Activated CD4-positive, alpha-beta memory T cell treated with anti-CD3 and anti-CD28 coated beads for 36 hours (primary cell): Measurements from ENCODE around the gene TMPRSS4. TPM values are rescaled to one million over a fixed set of nuclear protein-coding genes. Genes with fewer than 3 reads are reported as not detected.

Experiments used
- CTCF ChIA-PET: fragments of 350-600 bp; sonication (Branson Sonifier 250); formaldehyde crosslinking; loops from one replicate; lab custom pipeline; 2021; ENCODE audit warnings: antibody characterized with exemption, inconsistent platforms; lab: Charles Lee
- POLR2A ChIA-PET: fragments of 350-600 bp; sonication (Branson Sonifier 250); formaldehyde crosslinking; loops from one replicate; lab custom pipeline; 2021; ENCODE audit warnings: antibody characterized with exemption; lab: Charles Lee
- DNase-seq: peaks from one replicate; pipeline ENCODE4 v3.0.0-alpha.2; 2020
- H3K27ac Mint-ChIP-seq: one replicate; pipeline ENCODE4 v1.8.0; 2021; ENCODE audit warnings: mixed read lengths
- H3K27me3 Mint-ChIP-seq: one replicate; pipeline ENCODE4 v1.8.0; 2021; ENCODE audit warnings: mixed read lengths
- H3K36me3 Mint-ChIP-seq: one replicate; pipeline ENCODE4 v1.8.0; 2021; ENCODE audit warnings: mixed read lengths
- H3K4me1 Mint-ChIP-seq: one replicate; pipeline ENCODE4 v1.8.0; 2021; ENCODE audit warnings: low read depth, mixed read lengths
- H3K4me3 Mint-ChIP-seq: one replicate; pipeline ENCODE4 v1.8.0; 2021; ENCODE audit warnings: mild to moderate bottlenecking, mixed read lengths
- H3K9me3 Mint-ChIP-seq: one replicate; pipeline ENCODE4 v1.8.0; 2021; ENCODE audit warnings: mixed read lengths
- intact Hi-C: fragments of 100-400 bp; cut with micrococcal nuclease; formaldehyde crosslinking; loops from one replicate; pipeline ENCODE4 v1.15.1; 2023
- total RNA-seq, 2 experiments: library from RNA; stranded (reverse); gene quantifications; one replicate each; pipeline ENCODE4 v1.2.3, GENCODE V29; 2021

TMPRSS4 gene
- total RNA-seq, 2 experiments from 2014 or later = not detected

GRCh38 chr11:118133816-118134215, 56.9 kb downstream of the TMPRSS4 start:
- Mint-ChIP-seq H3K4me1 (no peaks in the 10 kb centered on the region), H3K27ac (no peak overlapping the region), H3K27me3 (peaks cover 14% of the 10 kb centered on the region), H3K4me3 (no peak overlapping the region), H3K36me3 (no peaks in the 10 kb centered on the region), H3K9me3 (no peaks in the 10 kb centered on the region)
- ChIA-PET POLR2A (no interaction called here), CTCF (interaction anchor here (0.6 to 1.5 kb wide), 2 partner anchors 10 to 411 kb away, joined by 4 to 5 read pairs; no protein-coding TSS in a partner anchor)
- intact Hi-C loops = no loop called here
- no peak for DNase-seq

- Mint-ChIP-seq H3K27me3 (peaks cover 8% of the 10 kb centered on the region), H3K4me1 (no peaks in the 10 kb centered on the region), H3K4me3 (no peak overlapping the region), H3K9me3 (no peaks in the 10 kb centered on the region), H3K36me3 (no peaks in the 10 kb centered on the region), H3K27ac (no peak overlapping the region)
- DNase-seq = no peak
- ChIA-PET CTCF (no interaction called here), POLR2A (no interaction called here)
- intact Hi-C loops = no loop called here
Measured at GRCh38 chr11:118135051-118135795, 58.3 kb downstream of the TMPRSS4 start.

- H3K27ac Mint-ChIP-seq = no peak overlapping the region
- no peaks in the 10 kb centered on the region for H3K9me3 Mint-ChIP-seq
- peaks cover 10% of the 10 kb centered on the region for H3K27me3 Mint-ChIP-seq
- no peaks in the 10 kb centered on the region for H3K4me1 Mint-ChIP-seq
- DNase-seq = no peak
- H3K4me3 Mint-ChIP-seq = no peak overlapping the region
- ChIA-PET CTCF (no interaction called here), POLR2A (no interaction called here)
- H3K36me3 Mint-ChIP-seq = no peaks in the 10 kb centered on the region
- intact Hi-C loops = no loop called here
Measured at GRCh38 chr11:118135796-118136165, 58.9 kb downstream of the TMPRSS4 start.

- intact Hi-C loops = no loop called here
- ChIA-PET CTCF (no interaction called here), POLR2A (no interaction called here)
- H3K27ac Mint-ChIP-seq = no peak overlapping the region
- no peaks in the 10 kb centered on the region for H3K9me3 Mint-ChIP-seq
- DNase-seq = no peak
- no peak overlapping the region for H3K4me3 Mint-ChIP-seq
- peaks cover 12% of the 10 kb centered on the region for H3K27me3 Mint-ChIP-seq
- H3K4me1 Mint-ChIP-seq = no peaks in the 10 kb centered on the region
- no peaks in the 10 kb centered on the region for H3K36me3 Mint-ChIP-seq
Measured at GRCh38 chr11:118136341-118136740, 59.5 kb downstream of the TMPRSS4 start.

GRCh38 chr11:118136801-118137200, 59.9 kb downstream of the TMPRSS4 start:
- H3K4me3 Mint-ChIP-seq = no peak overlapping the region
- ChIA-PET POLR2A (no interaction called here), CTCF (no interaction called here)
- no peaks in the 10 kb centered on the region for H3K4me1 Mint-ChIP-seq
- no peak overlapping the region for H3K27ac Mint-ChIP-seq
- DNase-seq = no peak
- peaks cover 13% of the 10 kb centered on the region for H3K27me3 Mint-ChIP-seq
- H3K9me3 Mint-ChIP-seq = no peaks in the 10 kb centered on the region
- no peaks in the 10 kb centered on the region for H3K36me3 Mint-ChIP-seq
- intact Hi-C loops = no loop called here

GRCh38 chr11:118138839-118139420, 62.1 kb downstream of the TMPRSS4 start:
- Mint-ChIP-seq H3K27ac (no peak overlapping the region), H3K27me3 (peaks cover 28% of the 10 kb centered on the region), H3K4me3 (no peak overlapping the region), H3K9me3 (no peaks in the 10 kb centered on the region), H3K4me1 (no peaks in the 10 kb centered on the region), H3K36me3 (no peaks in the 10 kb centered on the region)
- intact Hi-C loops = no loop called here
- ChIA-PET CTCF (interaction anchor here (0.6 kb wide), 1 partner anchor 379 kb away, joined by 3 read pairs; no protein-coding TSS in a partner anchor), POLR2A (no interaction called here)
- no peak for DNase-seq

- Mint-ChIP-seq H3K9me3 (no peaks in the 10 kb centered on the region), H3K4me3 (no peak overlapping the region), H3K27me3 (peaks cover 32% of the 10 kb centered on the region), H3K36me3 (no peaks in the 10 kb centered on the region), H3K27ac (no peak overlapping the region), H3K4me1 (no peaks in the 10 kb centered on the region)
- no peak for DNase-seq
- intact Hi-C loops = no loop called here
- CTCF ChIA-PET = interaction anchor here (1.2 kb wide), 1 partner anchor 32 kb away, joined by 8 read pairs; no protein-coding TSS in a partner anchor
- POLR2A ChIA-PET = no interaction called here
Measured at GRCh38 chr11:118139578-118139977, 62.7 kb downstream of the TMPRSS4 start.

- ChIA-PET POLR2A (no interaction called here), CTCF (interaction anchor here (1.2 to 5.5 kb wide), 3 partner anchors 29 to 470 kb away, joined by 3 to 101 read pairs (median 20); no protein-coding TSS in a partner anchor)
- H3K9me3 Mint-ChIP-seq = no peaks in the 10 kb centered on the region
- no peak for DNase-seq
- H3K27ac Mint-ChIP-seq = no peak overlapping the region
- H3K4me1 Mint-ChIP-seq = peaks cover 3% of the 10 kb centered on the region
- H3K4me3 Mint-ChIP-seq = no peak overlapping the region
- no peaks in the 10 kb centered on the region for H3K36me3 Mint-ChIP-seq
- H3K27me3 Mint-ChIP-seq = peaks cover 38% of the 10 kb centered on the region
- intact Hi-C loops = no loop called here
Measured at GRCh38 chr11:118142081-118142480, 65.2 kb downstream of the TMPRSS4 start.

GRCh38 chr11:118142809-118143208, 65.9 kb downstream of the TMPRSS4 start:
- no peak for DNase-seq
- Mint-ChIP-seq H3K27ac (no peak overlapping the region), H3K4me3 (no peak overlapping the region), H3K36me3 (no peaks in the 10 kb centered on the region), H3K4me1 (peaks cover 3% of the 10 kb centered on the region), H3K27me3 (peaks cover 38% of the 10 kb centered on the region), H3K9me3 (no peaks in the 10 kb centered on the region)
- ChIA-PET POLR2A (no interaction called here), CTCF (interaction anchor here (1.2 to 5.5 kb wide), 3 partner anchors 29 to 470 kb away, joined by 3 to 101 read pairs (median 20); no protein-coding TSS in a partner anchor)
- intact Hi-C loops = no loop called here

- DNase-seq = no peak
- Mint-ChIP-seq H3K36me3 (no peaks in the 10 kb centered on the region), H3K4me3 (no peak overlapping the region), H3K9me3 (no peaks in the 10 kb centered on the region), H3K27me3 (peaks cover 38% of the 10 kb centered on the region), H3K4me1 (peaks cover 3% of the 10 kb centered on the region), H3K27ac (no peak overlapping the region)
- CTCF ChIA-PET = interaction anchor here (0.6 to 5.5 kb wide), 12 partner anchors 9 to 346 kb away, joined by 3 to 101 read pairs (median 5); partner anchors contain the start of gene SCN4B
- intact Hi-C loops = loop anchor here (2.0 kb wide), 1 partner anchor 215 kb away; the partner anchor contains the start of gene UBE4A
- POLR2A ChIA-PET = no interaction called here
Measured at GRCh38 chr11:118143661-118144185, 66.8 kb downstream of the TMPRSS4 start.

- ChIA-PET CTCF (interaction anchor here (0.6 to 5.5 kb wide), 18 partner anchors 8 to 345 kb away, joined by 3 to 101 read pairs (median 5); partner anchors contain the start of gene SCN4B), POLR2A (interaction anchor here (0.8 kb wide), 1 partner anchor 27 kb away, joined by 5 read pairs; no protein-coding TSS in a partner anchor)
- Mint-ChIP-seq H3K4me1 (peaks cover 3% of the 10 kb centered on the region), H3K27ac (no peak overlapping the region), H3K4me3 (no peak overlapping the region), H3K9me3 (no peaks in the 10 kb centered on the region), H3K27me3 (peaks cover 38% of the 10 kb centered on the region), H3K36me3 (no peaks in the 10 kb centered on the region)
- intact Hi-C loops = loop anchor here (1.0 to 5.0 kb wide), 7 partner anchors 27 to 422 kb away; partner anchors contain the start of genes CD3D, CD3G and UBE4A
- DNase-seq = no peak
Measured at GRCh38 chr11:118144301-118145268, 67.7 kb downstream of the TMPRSS4 start.
